Posterior vena cava (tissue), 2 donors: ENCODE data around the gene ABLIM3. TPM values are rescaled to one million over a fixed set of nuclear protein-coding genes. Genes with fewer than 3 reads are reported as not detected.
"Not testable (repeated sequence)": the region's sequence is repeated elsewhere in the genome, so short reads cannot be mapped to it uniquely, and the experiment has no call there.

Experiments
- DNase-seq: peaks from one replicate; pipeline ENCODE4 v3.0.0-alpha.2; 2020; ENCODE audit warnings: low spot score
- intact Hi-C, 2 donors: fragments of 100-400 bp; cut with DNase I; formaldehyde crosslinking; loops; one replicate each; pipeline versions ENCODE4 v1.14.1 to v1.14.2; 2022 to 2023
- total RNA-seq, 2 donors: library from RNA; stranded (reverse); fragmentation: NEBNext Ultra II Directional; extraction: Animal tissue kit (Norgen Biotek cat#: 25700); gene quantifications; one replicate each; pipeline ENCODE4 v1.2.1, GENCODE V29; 2021
- donor health status: DM: yes; HTN: yes; CAD: no.
- donor health status: DM: yes; HTN: yes; CAD: no.

ABLIM3 gene
- total RNA-seq, 2 donors from 2014 or later = 31.4 to 45.4 TPM

- intact Hi-C loops = loop anchor here in 1 of 2 donors (5.0 kb wide), 1 partner anchor 568 kb away; no protein-coding TSS in a partner anchor
- DNase-seq = peak; percentile 81
Measured at GRCh38 chr5:149175346-149176105, 34.2 kb downstream of the ABLIM3 start.

- DNase-seq = no peak
Measured at GRCh38 chr5:149177339-149177843, 36.1 kb downstream of the ABLIM3 start.

GRCh38 chr5:149177911-149178565 lies 36.7 kb downstream of the ABLIM3 start:
- no peak for DNase-seq
- intact Hi-C loops = loop anchor here in 1 of 2 donors (5.0 kb wide), 1 partner anchor 571 kb away; no protein-coding TSS in a partner anchor

More at GRCh38 chr5:149177339-149177843, 36.1 kb downstream of the ABLIM3 start:
- intact Hi-C loops = loop anchor here in 1 of 2 donors (5.0 kb wide), 1 partner anchor 570 kb away; no protein-coding TSS in a partner anchor

GRCh38 chr5:149181732-149182131 lies 40.4 kb downstream of the ABLIM3 start:
- no peak for DNase-seq
- intact Hi-C loops = no loop called here

GRCh38 chr5:149182241-149182640 lies 40.9 kb downstream of the ABLIM3 start:
- no peak for DNase-seq
- intact Hi-C loops = no loop called here

GRCh38 chr5:149185067-149185466 lies 43.8 kb downstream of the ABLIM3 start:
- DNase-seq = no peak
- intact Hi-C loops = no loop called here

- intact Hi-C loops = no loop called here
- no peak for DNase-seq
Measured at GRCh38 chr5:149186506-149186905, 45.2 kb downstream of the ABLIM3 start.

- intact Hi-C loops, DNase-seq: not testable (repeated sequence)
Measured at GRCh38 chr5:149187617-149188016, 46.3 kb downstream of the ABLIM3 start.

- intact Hi-C loops = no loop called here
- DNase-seq = no peak
Measured at GRCh38 chr5:149188383-149188782, 47.1 kb downstream of the ABLIM3 start.

- DNase-seq = no peak
- intact Hi-C loops = no loop called here
Measured at GRCh38 chr5:149195337-149195887, 54.1 kb downstream of the ABLIM3 start.

GRCh38 chr5:149195962-149196361 lies 54.7 kb downstream of the ABLIM3 start:
- no peak for DNase-seq
- intact Hi-C loops = no loop called here

GRCh38 chr5:149198148-149198547 lies 56.9 kb downstream of the ABLIM3 start:
- intact Hi-C loops = no loop called here

GRCh38 chr5:149200355-149200754 lies 59.1 kb downstream of the ABLIM3 start:
- no peak for DNase-seq
- intact Hi-C loops = no loop called here

More at GRCh38 chr5:149198148-149198547, 56.9 kb downstream of the ABLIM3 start:
- no peak for DNase-seq

- no peak for DNase-seq
- intact Hi-C loops = no loop called here
Measured at GRCh38 chr5:149201121-149201637, 59.9 kb downstream of the ABLIM3 start.

- intact Hi-C loops = no loop called here
- no peak for DNase-seq
Measured at GRCh38 chr5:149202910-149203451, 61.7 kb downstream of the ABLIM3 start.

- no peak for DNase-seq
- intact Hi-C loops = no loop called here
Measured at GRCh38 chr5:149203921-149204441, 62.7 kb downstream of the ABLIM3 start.

- intact Hi-C loops = no loop called here
- peak; percentile 90 for DNase-seq
Measured at GRCh38 chr5:149205625-149206523, 64.6 kb downstream of the ABLIM3 start.

- intact Hi-C loops = no loop called here
Measured at GRCh38 chr5:149206524-149207141, 65.3 kb downstream of the ABLIM3 start.

More at GRCh38 chr5:149206524-149207141, 65.3 kb downstream of the ABLIM3 start:
- no peak for DNase-seq
